IMR-90 (cell line): Measurements from ENCODE around the gene SPATA32. TPM values are rescaled to one million over a fixed set of nuclear protein-coding genes. Genes with fewer than 3 reads are reported as not detected.

Experiments
- ATAC-seq: fragments of 200-7000 bp; cut with Tn5 transposase; 2 replicates; pipeline ENCODE4 v1.9.1; 2020; ENCODE audit warnings: low read depth, mild to moderate bottlenecking, moderate library complexity
- BruUV-seq: library from RNA; stranded (reverse); fragments of 400-500 nt; replicated peaks from 2 replicates; lab custom pipeline; 2021; lab: Mats Ljungman, UMichigan
- CTCF ChIA-PET: fragments of 300-600 bp; formaldehyde crosslinking; extraction: SDS; loops from one replicate; lab custom pipeline; 2021; ENCODE audit warnings: antibody characterized with exemption; lab: Yijun Ruan, JAX
- POLR2A ChIA-PET: fragments of 300-600 bp; sonication (Branson Sonifier 250); formaldehyde crosslinking; loops from one replicate; lab custom pipeline; 2022; ENCODE audit warnings: antibody characterized with exemption; ENCODE audit not compliant: unreplicated experiment; lab: Charles Lee
- DNase-seq: peaks from one replicate; pipeline ENCODE4 v3.0.0; 2013
- H2AFZ ChIP-seq: replicated peaks from 2 replicates; pipeline ENCODE3; 2013; ENCODE audit warnings: low read length, mild to moderate bottlenecking; ENCODE audit not compliant: poor library complexity
- H2AK5ac ChIP-seq: 2 replicates; pipeline ENCODE4 v1.6.1; 2013; ENCODE audit warnings: low read depth, low read length, inconsistent platforms
- H2AK9ac ChIP-seq: replicated peaks from 2 replicates; pipeline ENCODE3; 2013; ENCODE audit warnings: mild to moderate bottlenecking, low read depth, low read length, moderate library complexity; ENCODE audit not compliant: poor library complexity
- H2BK120ac ChIP-seq: 2 replicates; pipeline ENCODE4 v1.6.1; 2013; ENCODE audit warnings: low read depth, low read length, inconsistent platforms
- H2BK15ac ChIP-seq: 3 replicates; pipeline ENCODE4 v1.6.1; 2013; ENCODE audit warnings: low read depth, low read length, inconsistent platforms
- H2BK20ac ChIP-seq: 2 replicates; pipeline ENCODE4 v1.6.1; 2013; ENCODE audit warnings: low read depth, mild to moderate bottlenecking, inconsistent platforms, low read length, moderate library complexity
- H2BK5ac ChIP-seq: 2 replicates; pipeline ENCODE4 v1.6.1; 2013; ENCODE audit warnings: mild to moderate bottlenecking, low read depth, low read length, inconsistent platforms; ENCODE audit not compliant: poor library complexity, severe bottlenecking
- H3K14ac ChIP-seq: replicated peaks from 2 replicates; pipeline ENCODE4 v1.6.1; 2013; ENCODE audit warnings: low read depth, low read length, inconsistent platforms
- H3K18ac ChIP-seq: 2 replicates; pipeline ENCODE4 v1.6.1; 2013; ENCODE audit warnings: low read depth, low read length, control low read depth
- H3K23ac ChIP-seq: 2 replicates; pipeline ENCODE4 v1.6.1; 2013; ENCODE audit warnings: low read depth, low read length, inconsistent platforms
- H3K27ac ChIP-seq: 2 replicates; pipeline ENCODE4 v1.5.1; 2013; ENCODE audit warnings: mild to moderate bottlenecking, control low read depth, low read length; ENCODE audit not compliant: insufficient read depth
- H3K27me3 ChIP-seq: 2 replicates; pipeline ENCODE4 v1.6.1; 2013; ENCODE audit warnings: low read length; ENCODE audit not compliant: control insufficient read depth, insufficient read depth
- H3K36me3 ChIP-seq: 2 replicates; pipeline ENCODE4 v1.6.1; 2013; ENCODE audit warnings: low read length, mixed read lengths; ENCODE audit not compliant: control insufficient read depth, insufficient read depth
- H3K4ac ChIP-seq: 2 replicates; pipeline ENCODE4 v1.6.1; 2013; ENCODE audit warnings: low read depth, low read length, inconsistent platforms
- H3K4me1 ChIP-seq: 2 replicates; pipeline ENCODE4 v1.6.1; 2013; ENCODE audit warnings: low read length, mixed read lengths; ENCODE audit not compliant: control insufficient read depth, insufficient read depth
- H3K4me2 ChIP-seq: 2 replicates; pipeline ENCODE4 v1.6.1; 2013; ENCODE audit warnings: low read depth, mild to moderate bottlenecking, control low read depth, low read length, moderate library complexity
- H3K4me3 ChIP-seq: 2 replicates; pipeline ENCODE4 v1.5.1; 2013; ENCODE audit warnings: low read depth, mild to moderate bottlenecking, control low read depth, low read length, moderate library complexity; ENCODE audit not compliant: insufficient read depth
- H3K56ac ChIP-seq: 2 replicates; pipeline ENCODE4 v1.6.1; 2013; ENCODE audit warnings: low read length, inconsistent platforms; ENCODE audit not compliant: insufficient read depth; ENCODE audit errors: extremely low read depth
- H3K79me1 ChIP-seq, 2 experiments: 2 replicates each; pipeline ENCODE4 v1.6.1; 2013; ENCODE audit warnings: low read length in 2 of 2, inconsistent platforms in 1 of 2, low read depth in 1 of 2
- H3K9ac ChIP-seq: 2 replicates; pipeline ENCODE4 v1.6.1; 2013; ENCODE audit warnings: low read depth, low read length, control low read depth
- H3K9me1 ChIP-seq: 2 replicates; pipeline ENCODE4 v1.6.1; 2013; ENCODE audit warnings: low read length, inconsistent platforms; ENCODE audit not compliant: insufficient read depth
- H3K9me3 ChIP-seq: 2 replicates; pipeline ENCODE4 v1.6.1; 2013; ENCODE audit warnings: low read length; ENCODE audit not compliant: control insufficient read depth, insufficient read depth
- H4K20me1 ChIP-seq: 2 replicates; pipeline ENCODE4 v1.6.1; 2013; ENCODE audit warnings: low read length, inconsistent platforms; ENCODE audit not compliant: insufficient read depth
- H4K5ac ChIP-seq: 2 replicates; pipeline ENCODE4 v1.6.1; 2013; ENCODE audit warnings: mild to moderate bottlenecking, low read depth, low read length, control low read depth
- H4K8ac ChIP-seq, 2 experiments: 2 replicates each; pipeline ENCODE4 v1.6.1; 2013; ENCODE audit warnings: low read depth in 2 of 2, low read length in 2 of 2, control low read depth in 1 of 2, inconsistent platforms in 1 of 2
- H4K91ac ChIP-seq: 2 replicates; pipeline ENCODE4 v1.6.1; 2013; ENCODE audit warnings: low read depth, low read length, inconsistent platforms; ENCODE audit not compliant: insufficient read depth
- BHLHE40 ChIP-seq: fragments of 150-350 bp; IDR thresholded peaks from 2 replicates; pipeline ENCODE4 v1.6.1; 2016; ENCODE audit warnings: mild to moderate bottlenecking, low read depth, low read length
- CEBPB ChIP-seq: IDR thresholded peaks from 2 replicates; pipeline ENCODE4 v1.6.1; 2012; ENCODE audit warnings: low read depth, low read length, improper control_type of control experiment
- MAZ ChIP-seq: IDR thresholded peaks from 2 replicates; pipeline ENCODE4 v1.6.1; 2012; ENCODE audit warnings: low read depth, mild to moderate bottlenecking, low read length, improper control_type of control experiment, moderate library complexity, borderline replicate concordance
- NFE2L2 ChIP-seq: fragments of 150-350 bp; IDR thresholded peaks from 2 replicates; pipeline ENCODE4 v1.6.1; 2016; ENCODE audit warnings: low read depth, mild to moderate bottlenecking, low read length
- SMC3 ChIP-seq: fragments of 150-350 bp; IDR thresholded peaks from 2 replicates; pipeline ENCODE4 v1.6.1; 2016; ENCODE audit warnings: low read depth, mild to moderate bottlenecking, antibody characterized with exemption, low read length, moderate library complexity
- WGBS, 2 experiments: methylation state at CpG; one replicate each; pipeline versions ENCODE4 v1.1.5 to v1.1.7; 2013; ENCODE audit warnings: missing lambda C conversion rate in 2 of 2; ENCODE audit not compliant: insufficient read length in 1 of 2; ENCODE audit errors: extremely low coverage in 2 of 2; 5-methylcytosine and 5-hydroxymethylcytosine counted together
- dilution Hi-C: fragments of 300-500 bp; cut with HindIII; formaldehyde crosslinking; loops from one replicate; pipeline ENCODE4 v1.14.3; 2018; ENCODE audit warnings: low sequenced_read_pairs; ENCODE audit not compliant: unreplicated experiment
- in situ Hi-C: fragments of 300-500 bp; cut with MboI; formaldehyde crosslinking; loops from 3 replicates; pipeline ENCODE4 v1.14.3; 2019; ENCODE audit warnings: low sequenced_read_pairs, inconsistent platforms, mixed read lengths
- intact Hi-C: fragments of 100-400 bp; cut with micrococcal nuclease; formaldehyde crosslinking; loops from 2 replicates; pipeline ENCODE4 v1.10.0; 2022
- polyA plus RNA-seq, 3 experiments: library from polyadenylated mRNA; depleted of rRNA; stranded (reverse); fragments of >200 nt; gene quantifications; 2 replicates each; pipeline ENCODE4 v1.2.3, GENCODE V29; 2012; ENCODE audit warnings: low replicate concordance in 1 of 3
- total RNA-seq: library from RNA; depleted of rRNA; stranded (reverse); fragments of >200 nt; gene quantifications from 2 replicates; pipeline ENCODE4 v1.2.3, GENCODE V29; 2012
- TF ChIP-seq, protein P1 (sequence below): conservative IDR thresholded peaks from 2 replicates; pipeline ENCODE4 v1.5.1; 2012; ENCODE audit warnings: mild to moderate bottlenecking, low read depth, low read length, improper control_type of control experiment
- TF ChIP-seq, protein P2 (sequence below): fragments of 150-350 bp; IDR thresholded peaks from 2 replicates; pipeline ENCODE4 v1.6.1; 2017; ENCODE audit warnings: mild to moderate bottlenecking, antibody characterized with exemption, low read length, low read depth
- TF ChIP-seq, protein P3 (sequence below): fragments of 150-350 bp; IDR thresholded peaks from 2 replicates; pipeline ENCODE4 v1.6.1; 2016; ENCODE audit warnings: low read depth, mild to moderate bottlenecking, low read length, moderate library complexity, borderline replicate concordance

The SPATA32 gene
- total and polyA plus RNA-seq, 2 of the 4 experiments (the other 2 are of a cell fraction): 0.18 TPM; not detected in 1

DNA sequence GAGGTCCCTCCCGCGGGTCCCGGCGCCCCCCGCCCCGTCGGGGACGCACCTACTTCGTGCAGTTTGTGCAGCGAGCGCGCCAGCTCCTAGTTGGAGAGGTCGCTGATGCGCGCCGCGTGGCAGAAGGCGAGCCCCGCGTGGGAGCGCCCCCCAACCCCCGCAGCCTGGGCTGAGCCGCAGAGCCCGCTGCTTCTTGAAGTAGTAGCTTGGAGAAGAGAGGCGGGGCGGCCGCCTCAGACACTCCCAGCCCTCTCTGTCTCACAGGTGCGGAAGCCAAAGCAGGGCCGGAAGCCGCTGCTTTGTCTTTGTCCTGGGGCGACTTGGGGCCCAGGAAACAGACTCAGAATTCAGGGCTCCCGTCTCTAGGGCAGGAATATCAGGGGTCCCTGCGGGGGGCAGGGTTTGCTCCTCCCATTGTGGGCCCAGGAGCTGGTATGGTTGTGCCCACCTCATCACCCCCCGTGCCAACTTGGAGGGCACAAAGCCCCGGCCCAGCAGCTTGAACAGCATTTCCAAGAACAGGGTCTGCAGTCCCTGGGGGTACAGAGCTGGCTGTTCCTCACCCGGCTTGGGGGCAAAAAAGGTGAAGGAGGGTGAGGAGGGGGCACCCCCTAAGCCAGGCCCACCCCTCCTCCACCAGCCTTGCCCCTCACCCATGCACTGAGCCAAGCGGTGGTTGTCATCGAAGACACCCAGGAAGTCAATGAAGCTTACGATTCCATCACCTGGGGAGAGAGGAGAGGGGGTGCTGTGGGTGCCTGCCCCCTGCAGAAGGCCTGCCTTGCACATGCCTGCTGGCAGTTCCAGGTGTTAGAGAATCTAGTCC is 13.5 kb downstream of the SPATA32 start (continued):
- TF ChIP-seq BHLHE40 (no peak), NFE2L2 (no peak)

DNA sequence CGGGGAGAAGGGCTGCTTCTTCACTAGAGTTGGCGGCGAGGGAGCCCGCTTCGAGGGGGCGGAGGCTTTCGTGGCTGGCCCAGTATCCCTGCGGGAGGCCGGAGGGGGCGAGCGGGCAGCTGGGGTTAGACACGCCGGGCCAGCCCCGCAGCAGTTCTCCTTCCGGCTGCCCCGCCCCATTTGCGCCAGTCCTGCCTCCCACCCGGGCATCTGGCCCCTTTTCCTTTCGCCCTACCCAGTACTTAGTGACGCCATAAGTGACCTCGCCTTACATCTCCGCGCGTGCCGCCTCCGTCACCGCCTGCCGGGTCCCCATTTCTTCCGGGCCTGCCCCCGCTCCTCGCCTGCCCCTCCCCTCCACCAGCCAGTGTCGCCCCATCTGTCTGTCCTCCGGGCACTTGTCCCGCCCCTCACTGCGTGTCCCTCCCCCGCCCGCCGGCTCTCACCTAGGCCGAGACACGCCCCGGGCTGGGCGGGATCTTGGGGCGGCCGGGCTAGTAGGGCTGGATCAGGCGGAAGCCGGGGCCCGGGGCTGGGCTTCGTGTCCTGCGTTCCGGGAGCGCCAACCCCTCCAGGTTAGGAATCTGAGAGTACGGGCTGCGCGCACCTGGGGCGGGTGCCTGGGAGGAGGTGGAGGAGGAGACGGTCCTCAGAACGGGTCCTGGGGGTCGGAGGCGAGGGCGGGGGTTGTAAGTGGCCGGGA is 14.3 kb downstream of the SPATA32 start:
- peaks cover 0 to 9% of the 10 kb centered on the region in 2 experiments; a peak in 1 of 4 replicates for H3K79me1 ChIP-seq
- 0 out of 2 replicates have a peak overlapping the region, but pooled peaks have one; percentile 3 for H3K14ac ChIP-seq
- H3K4me1 ChIP-seq: peaks cover 5% of the 10 kb centered on the region; the same call in 1 of the 2 replicates
- H4K8ac ChIP-seq: peak overlapping the region; percentile 93
- no TSS peak for BruUV-seq
- H3K9ac ChIP-seq: peak overlapping the region; percentile 60
- 0 out of 2 replicates have a peak, but pooled peaks cover 2% of the 10 kb centered on the region for H3K9me1 ChIP-seq
- peak overlapping the region; percentile 7; the same call in 1 of the 2 replicates for H3K27ac ChIP-seq
- no peak overlapping the region for H2AK5ac ChIP-seq
- no peaks in the 10 kb centered on the region for H3K27me3 ChIP-seq
- no peak overlapping the region for H3K56ac ChIP-seq
- DNase-seq (peak; percentile 90), ATAC-seq (peak; percentile 90)
- intact Hi-C loops (no loop called here), dilution Hi-C loops (no loop called here), in situ Hi-C loops (no loop called here)
- H2BK5ac ChIP-seq: no peak overlapping the region
- peak overlapping the region; percentile 9; the same call in 1 of the 2 replicates for H2BK120ac ChIP-seq
- ChIA-PET POLR2A (no interaction called here), CTCF (interaction anchor here (0.7 to 1.3 kb wide), 2 partner anchors 36 to 159 kb away, joined by 3 read pairs; no protein-coding TSS in a partner anchor)
- peak overlapping the region; percentile 67 for H3K4me3 ChIP-seq
- peak overlapping the region; percentile 84 for H3K4me2 ChIP-seq
- peak overlapping the region; percentile 14; the same call in 1 of the 2 replicates for H3K18ac ChIP-seq
- peak overlapping the region; percentile 90 for H2AK9ac ChIP-seq
- H3K4ac ChIP-seq: peak overlapping the region; percentile 67
- no peak overlapping the region; the same call in 2 of the 3 replicates for H2BK15ac ChIP-seq
- H4K91ac ChIP-seq: no peak overlapping the region; the same call in 1 of the 2 replicates
- 0% methylated on average over 23 of the region's 61 CpGs; no CpG with 5 or more reads in 1 of the 2 experiments for WGBS, 2 experiments
- H4K20me1 ChIP-seq: peaks cover 5% of the 10 kb centered on the region
- no peak overlapping the region for H2BK20ac ChIP-seq
- H2AFZ ChIP-seq: peak overlapping the region; percentile 96
- H3K36me3 ChIP-seq: peaks cover 8% of the 10 kb centered on the region; the same call in 1 of the 2 replicates
- H3K23ac ChIP-seq: no peak overlapping the region
- peak overlapping the region; percentile 65 for H4K5ac ChIP-seq
- H3K9me3 ChIP-seq: no peaks in the 10 kb centered on the region
- TF ChIP-seq SMC3 (no peak), CEBPB (no peak), MAZ (no peak; the same call in 1 of the 2 replicates)
- TF ChIP-seq, protein P1, sequence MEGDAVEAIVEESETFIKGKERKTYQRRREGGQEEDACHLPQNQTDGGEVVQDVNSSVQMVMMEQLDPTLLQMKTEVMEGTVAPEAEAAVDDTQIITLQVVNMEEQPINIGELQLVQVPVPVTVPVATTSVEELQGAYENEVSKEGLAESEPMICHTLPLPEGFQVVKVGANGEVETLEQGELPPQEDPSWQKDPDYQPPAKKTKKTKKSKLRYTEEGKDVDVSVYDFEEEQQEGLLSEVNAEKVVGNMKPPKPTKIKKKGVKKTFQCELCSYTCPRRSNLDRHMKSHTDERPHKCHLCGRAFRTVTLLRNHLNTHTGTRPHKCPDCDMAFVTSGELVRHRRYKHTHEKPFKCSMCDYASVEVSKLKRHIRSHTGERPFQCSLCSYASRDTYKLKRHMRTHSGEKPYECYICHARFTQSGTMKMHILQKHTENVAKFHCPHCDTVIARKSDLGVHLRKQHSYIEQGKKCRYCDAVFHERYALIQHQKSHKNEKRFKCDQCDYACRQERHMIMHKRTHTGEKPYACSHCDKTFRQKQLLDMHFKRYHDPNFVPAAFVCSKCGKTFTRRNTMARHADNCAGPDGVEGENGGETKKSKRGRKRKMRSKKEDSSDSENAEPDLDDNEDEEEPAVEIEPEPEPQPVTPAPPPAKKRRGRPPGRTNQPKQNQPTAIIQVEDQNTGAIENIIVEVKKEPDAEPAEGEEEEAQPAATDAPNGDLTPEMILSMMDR: no peak
- TF ChIP-seq, protein P2, sequence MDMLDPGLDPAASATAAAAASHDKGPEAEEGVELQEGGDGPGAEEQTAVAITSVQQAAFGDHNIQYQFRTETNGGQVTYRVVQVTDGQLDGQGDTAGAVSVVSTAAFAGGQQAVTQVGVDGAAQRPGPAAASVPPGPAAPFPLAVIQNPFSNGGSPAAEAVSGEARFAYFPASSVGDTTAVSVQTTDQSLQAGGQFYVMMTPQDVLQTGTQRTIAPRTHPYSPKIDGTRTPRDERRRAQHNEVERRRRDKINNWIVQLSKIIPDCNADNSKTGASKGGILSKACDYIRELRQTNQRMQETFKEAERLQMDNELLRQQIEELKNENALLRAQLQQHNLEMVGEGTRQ: no peak
- TF ChIP-seq, protein P3, sequence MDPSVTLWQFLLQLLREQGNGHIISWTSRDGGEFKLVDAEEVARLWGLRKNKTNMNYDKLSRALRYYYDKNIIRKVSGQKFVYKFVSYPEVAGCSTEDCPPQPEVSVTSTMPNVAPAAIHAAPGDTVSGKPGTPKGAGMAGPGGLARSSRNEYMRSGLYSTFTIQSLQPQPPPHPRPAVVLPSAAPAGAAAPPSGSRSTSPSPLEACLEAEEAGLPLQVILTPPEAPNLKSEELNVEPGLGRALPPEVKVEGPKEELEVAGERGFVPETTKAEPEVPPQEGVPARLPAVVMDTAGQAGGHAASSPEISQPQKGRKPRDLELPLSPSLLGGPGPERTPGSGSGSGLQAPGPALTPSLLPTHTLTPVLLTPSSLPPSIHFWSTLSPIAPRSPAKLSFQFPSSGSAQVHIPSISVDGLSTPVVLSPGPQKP: no peak
